Activated T-helper 2 cell treated with anti-CD3 and anti-CD28 coated beads, Interferon-gamma antibody, Interleukin-2, Interleukin-4, amounts not matched to agents 10 μg/mL and 5 μg/mL and 100 μg/mL, durations not matched to agents 14 hours and 24 hours and 36 hours (primary cell): Measurements from ENCODE around the gene MARS1. TPM values are rescaled to one million over a fixed set of nuclear protein-coding genes. Genes with fewer than 3 reads are reported as not detected.

Source experiments
- DNase-seq: peaks from one replicate; pipeline ENCODE4 v3.0.0; 2021; ENCODE audit warnings: low spot score
- H3K27ac Mint-ChIP-seq: one replicate; pipeline ENCODE4 v1.8.0; 2021; ENCODE audit warnings: mixed read lengths
- H3K27me3 Mint-ChIP-seq: one replicate; pipeline ENCODE4 v1.8.0; 2021; ENCODE audit warnings: low read depth, mixed read lengths
- H3K36me3 Mint-ChIP-seq: one replicate; pipeline ENCODE4 v1.8.0; 2021; ENCODE audit warnings: low read depth, mixed read lengths
- H3K4me1 Mint-ChIP-seq: one replicate; pipeline ENCODE4 v1.8.0; 2021; ENCODE audit warnings: low read depth, mixed read lengths
- H3K4me3 Mint-ChIP-seq: one replicate; pipeline ENCODE4 v1.8.0; 2021; ENCODE audit warnings: low read depth, mild to moderate bottlenecking, moderate library complexity, mixed read lengths
- H3K9me3 Mint-ChIP-seq: one replicate; pipeline ENCODE4 v1.8.0; 2021; ENCODE audit warnings: mixed read lengths
- intact Hi-C: fragments of 100-400 bp; cut with micrococcal nuclease; formaldehyde crosslinking; loops from one replicate; pipeline ENCODE4 v1.15.1; 2023
- total RNA-seq: library from RNA; stranded (reverse); gene quantifications from 2 replicates; pipeline ENCODE4 v1.2.3, GENCODE V29; 2022

MARS1 gene
- total RNA-seq, 1 donor from 2014 or later, result 257 TPM

DNA sequence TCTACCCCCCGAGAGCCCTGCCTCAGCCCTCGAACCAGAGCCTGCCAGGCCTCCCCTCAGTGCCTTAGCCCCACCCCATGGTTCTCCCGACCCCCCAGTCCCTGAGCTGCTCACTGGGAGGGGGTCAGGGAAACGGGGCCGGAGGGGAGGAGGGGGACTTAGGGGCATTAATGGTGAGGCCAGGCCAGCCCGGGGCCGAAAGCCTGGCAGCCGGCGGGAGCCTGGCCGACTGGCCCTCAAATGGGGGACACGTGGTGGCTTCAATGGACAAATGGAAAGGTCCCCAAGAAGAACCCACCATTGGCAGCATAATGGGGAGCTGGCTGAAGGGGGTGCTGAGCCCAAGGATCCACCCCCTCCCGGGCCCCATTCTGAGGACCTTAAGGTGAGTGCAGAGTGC lies 40.3 kb downstream of the MARS1 start:
- no peak overlapping the region for H3K4me3 Mint-ChIP-seq
- H3K27ac Mint-ChIP-seq, result no peak overlapping the region
- no peak for DNase-seq
- H3K36me3 Mint-ChIP-seq, result peaks cover 70% of the 10 kb centered on the region
- intact Hi-C loops, result no loop called here
- H3K9me3 Mint-ChIP-seq, result no peaks in the 10 kb centered on the region
- H3K4me1 Mint-ChIP-seq, result peaks cover 19% of the 10 kb centered on the region
- no peaks in the 10 kb centered on the region for H3K27me3 Mint-ChIP-seq

DNA sequence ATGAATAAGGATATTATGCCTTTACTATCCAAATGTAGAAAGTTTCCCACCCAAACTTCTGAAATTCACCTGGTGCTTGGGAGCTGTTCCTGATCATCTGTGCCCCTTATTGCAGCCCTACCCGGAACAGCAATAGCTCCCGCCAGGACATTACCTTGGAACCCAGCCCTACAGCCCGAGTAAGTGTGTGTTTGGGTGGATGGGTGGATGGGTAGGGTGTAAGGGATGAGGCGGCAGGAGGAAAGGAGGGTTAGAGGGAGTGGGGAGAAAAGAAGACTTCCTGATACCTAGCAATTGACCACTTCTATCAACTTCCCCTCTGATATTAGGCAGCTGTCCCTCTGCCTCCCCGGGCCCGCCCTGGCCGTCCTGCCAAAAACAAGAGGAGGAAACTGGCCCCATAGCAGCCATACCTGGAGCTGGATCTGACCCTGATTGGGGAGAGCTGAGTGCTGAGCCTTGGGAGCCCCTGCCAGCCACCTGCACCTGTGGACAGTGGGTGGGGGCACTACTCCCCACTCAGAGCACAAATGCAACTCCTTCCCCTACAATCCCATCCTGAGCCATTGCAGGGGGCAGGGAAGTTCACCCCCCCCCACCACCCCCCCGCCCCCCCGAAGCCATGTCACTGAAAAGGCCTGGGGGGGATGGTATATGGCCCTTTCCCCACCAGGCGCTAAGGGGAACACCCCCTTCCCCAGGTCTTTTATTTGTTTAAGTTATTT lies 41.1 kb downstream of the MARS1 start:
- Mint-ChIP-seq H3K9me3 (no peaks in the 10 kb centered on the region), H3K36me3 (peaks cover 74% of the 10 kb centered on the region), H3K27me3 (no peaks in the 10 kb centered on the region), H3K27ac (no peak overlapping the region), H3K4me1 (peaks cover 12% of the 10 kb centered on the region), H3K4me3 (no peak overlapping the region)
- no peak for DNase-seq
- intact Hi-C loops, result no loop called here

DNA sequence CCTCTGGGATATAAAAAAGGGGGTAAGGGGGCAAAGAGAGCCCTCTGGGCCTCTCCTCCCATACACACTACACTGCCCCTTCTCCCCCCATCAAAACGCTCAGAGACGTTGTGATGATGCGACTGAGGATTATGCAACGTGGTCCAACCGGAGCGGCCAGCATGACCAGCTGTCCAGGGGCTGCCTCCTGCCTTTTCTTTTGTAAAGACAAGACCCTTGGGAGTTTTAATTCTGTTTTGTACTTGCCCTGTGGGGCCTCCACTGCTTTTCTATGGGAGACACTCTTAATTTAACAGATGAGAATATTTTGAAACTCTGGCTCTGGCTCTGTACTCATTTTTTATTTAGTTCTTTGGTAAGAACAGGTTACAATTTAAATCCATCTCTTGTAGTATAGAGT lies 42.0 kb downstream of the MARS1 start:
- no peaks in the 10 kb centered on the region for H3K27me3 Mint-ChIP-seq
- peaks cover 5% of the 10 kb centered on the region for H3K4me1 Mint-ChIP-seq
- intact Hi-C loops, result no loop called here
- H3K9me3 Mint-ChIP-seq, result no peaks in the 10 kb centered on the region
- no peak overlapping the region for H3K4me3 Mint-ChIP-seq
- no peak overlapping the region for H3K27ac Mint-ChIP-seq
- peaks cover 74% of the 10 kb centered on the region for H3K36me3 Mint-ChIP-seq
- DNase-seq, result no peak

DNA sequence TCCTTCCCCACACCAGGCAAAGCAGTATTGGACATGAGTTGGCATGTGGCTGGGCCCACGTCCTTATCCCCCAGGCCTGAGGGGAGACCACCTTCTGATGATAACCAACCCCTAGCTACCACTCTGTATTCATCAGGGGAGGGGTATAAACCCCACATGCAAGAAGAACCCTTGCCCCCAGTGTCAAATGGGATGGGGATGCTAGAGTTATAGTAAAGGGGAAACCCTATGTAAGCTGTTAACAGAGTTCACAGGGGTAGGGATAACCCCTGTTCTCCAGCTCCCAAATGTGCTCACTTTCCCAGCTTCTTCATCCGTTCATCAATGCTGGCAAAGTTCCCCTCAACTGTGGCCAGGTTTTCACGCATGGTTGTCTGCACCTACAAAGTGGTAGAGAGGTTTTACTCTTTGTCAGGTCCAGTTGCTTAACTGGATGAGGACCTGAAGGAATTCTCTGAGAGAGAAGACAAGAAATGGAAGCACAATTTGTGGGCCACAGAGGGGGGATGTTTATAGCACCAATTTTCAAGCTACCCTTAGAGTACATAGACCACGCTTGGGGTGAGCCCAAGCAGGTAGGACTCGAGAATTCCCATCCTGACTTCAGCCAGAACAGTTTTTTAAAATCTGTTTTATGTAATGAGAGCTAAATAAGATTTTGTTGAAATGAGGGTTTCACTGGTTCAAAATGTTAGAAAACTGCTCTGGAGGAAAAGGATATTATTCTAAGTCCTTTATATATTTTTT lies 42.7 kb downstream of the MARS1 start:
- DNase-seq, result no peak
- peaks cover 3% of the 10 kb centered on the region for H3K4me1 Mint-ChIP-seq
- no peaks in the 10 kb centered on the region for H3K27me3 Mint-ChIP-seq
- no peak overlapping the region for H3K4me3 Mint-ChIP-seq
- peaks cover 82% of the 10 kb centered on the region for H3K36me3 Mint-ChIP-seq
- H3K9me3 Mint-ChIP-seq, result no peaks in the 10 kb centered on the region
- intact Hi-C loops, result no loop called here
- no peak overlapping the region for H3K27ac Mint-ChIP-seq

DNA sequence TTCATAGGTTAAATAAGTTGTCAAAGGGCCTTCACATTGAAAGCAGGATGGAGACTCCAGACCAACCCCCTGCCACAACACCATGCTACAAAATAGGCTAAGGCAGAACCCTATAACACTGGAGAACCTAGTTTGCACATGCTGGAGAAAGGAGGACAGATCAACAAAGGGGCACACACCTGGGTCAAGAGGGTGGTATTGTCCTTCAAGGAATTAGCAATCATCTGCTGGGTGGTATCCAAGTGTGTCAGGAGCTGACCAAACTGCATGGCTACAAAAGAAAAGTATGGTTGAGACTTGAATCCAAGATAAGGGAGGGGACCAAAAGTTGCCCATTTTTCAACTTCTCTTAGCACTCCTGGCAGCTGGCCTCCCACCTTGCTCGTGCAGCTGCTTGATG lies 44.0 kb downstream of the MARS1 start:
- intact Hi-C loops, result no loop called here
- H3K27ac Mint-ChIP-seq, result no peak overlapping the region
- peaks cover 77% of the 10 kb centered on the region for H3K36me3 Mint-ChIP-seq

DNA sequence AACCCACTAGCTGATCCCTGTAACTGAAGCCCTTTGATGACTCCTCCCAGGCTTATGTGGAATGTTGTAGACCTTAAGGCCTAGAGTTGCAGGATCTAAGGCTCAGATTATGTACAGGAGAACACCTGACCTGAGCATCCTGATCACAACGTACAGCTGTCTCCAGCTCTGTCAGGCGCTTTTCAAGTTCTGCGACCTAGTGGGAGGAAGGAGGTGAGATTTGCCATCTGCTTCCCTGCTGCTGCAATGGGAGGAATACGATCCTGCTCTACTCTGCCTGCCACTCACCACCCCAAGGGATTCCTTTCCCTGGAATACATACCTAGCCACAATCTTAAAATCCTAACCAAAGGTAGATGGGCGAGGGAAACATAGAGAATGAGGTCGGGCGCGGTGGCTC lies 45.2 kb downstream of the MARS1 start:
- peaks cover under 1% of the 10 kb centered on the region for H3K4me1 Mint-ChIP-seq
- no peak for DNase-seq
- H3K27me3 Mint-ChIP-seq, result no peaks in the 10 kb centered on the region
- no peak overlapping the region for H3K4me3 Mint-ChIP-seq
- H3K27ac Mint-ChIP-seq, result no peak overlapping the region
- H3K36me3 Mint-ChIP-seq, result peaks cover 76% of the 10 kb centered on the region
- no peaks in the 10 kb centered on the region for H3K9me3 Mint-ChIP-seq
- intact Hi-C loops, result no loop called here

More for the DNA sequence above, 44.0 kb downstream of the MARS1 start:
- no peaks in the 10 kb centered on the region for H3K9me3 Mint-ChIP-seq
- no peak for DNase-seq
- no peaks in the 10 kb centered on the region for H3K27me3 Mint-ChIP-seq
- no peak overlapping the region for H3K4me3 Mint-ChIP-seq
- H3K4me1 Mint-ChIP-seq, result peaks cover 2% of the 10 kb centered on the region

DNA sequence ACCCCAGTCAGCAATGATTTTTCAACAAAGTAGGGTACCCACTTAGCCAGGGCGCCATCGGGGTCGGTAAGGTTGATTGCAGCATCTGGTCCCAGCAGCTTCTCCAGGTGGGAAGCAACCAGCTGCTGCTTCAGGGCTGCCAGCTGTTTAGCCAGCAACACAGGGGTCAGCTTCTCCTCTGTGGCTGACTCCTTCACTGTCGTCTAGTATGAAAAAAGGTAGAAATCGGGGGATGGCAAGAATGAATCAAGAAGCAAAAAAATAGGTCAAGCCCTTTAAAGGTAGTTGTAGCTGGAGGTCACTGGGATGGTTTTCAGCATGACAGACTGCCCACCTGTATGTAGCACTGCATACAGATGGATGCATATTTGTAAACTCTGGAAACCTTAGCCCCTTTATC lies 46.4 kb downstream of the MARS1 start:
- H3K9me3 Mint-ChIP-seq, result no peaks in the 10 kb centered on the region
- no peaks in the 10 kb centered on the region for H3K27me3 Mint-ChIP-seq
- no peak overlapping the region for H3K27ac Mint-ChIP-seq
- no peak overlapping the region for H3K4me3 Mint-ChIP-seq
- peaks cover 3% of the 10 kb centered on the region for H3K4me1 Mint-ChIP-seq
- intact Hi-C loops, result no loop called here
- no peak for DNase-seq
- peaks cover 77% of the 10 kb centered on the region for H3K36me3 Mint-ChIP-seq

DNA sequence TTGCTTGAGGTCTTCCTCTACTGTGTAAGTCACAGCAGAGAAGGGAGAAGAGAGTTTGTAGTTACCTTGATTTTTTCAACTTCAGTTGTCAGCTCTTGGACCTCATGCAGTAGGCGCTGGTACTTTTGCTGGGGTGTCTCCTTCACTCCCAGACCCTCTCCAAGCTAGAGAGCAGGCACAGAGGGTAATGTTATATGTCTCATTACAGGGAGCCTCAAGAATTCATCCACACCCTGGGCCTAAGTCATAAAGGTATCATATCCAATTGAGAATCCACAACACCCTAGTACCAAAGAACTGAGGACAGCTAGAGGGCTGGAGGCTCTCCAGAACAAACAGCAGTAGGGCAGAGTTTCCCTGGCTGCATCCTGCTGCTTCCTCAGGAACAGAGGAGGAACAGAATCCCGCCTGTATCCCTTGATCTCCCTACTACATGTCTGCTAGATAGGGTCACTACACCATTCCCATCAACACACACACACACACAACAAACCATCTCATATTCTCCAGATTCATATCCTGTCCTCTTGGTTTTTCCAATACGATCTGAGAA lies 47.2 kb downstream of the MARS1 start:
- Mint-ChIP-seq H3K27me3 (no peaks in the 10 kb centered on the region), H3K9me3 (no peaks in the 10 kb centered on the region), H3K36me3 (peaks cover 70% of the 10 kb centered on the region), H3K4me1 (peaks cover 3% of the 10 kb centered on the region), H3K4me3 (no peak overlapping the region), H3K27ac (no peak overlapping the region)
- DNase-seq, result no peak
- intact Hi-C loops, result no loop called here

DNA sequence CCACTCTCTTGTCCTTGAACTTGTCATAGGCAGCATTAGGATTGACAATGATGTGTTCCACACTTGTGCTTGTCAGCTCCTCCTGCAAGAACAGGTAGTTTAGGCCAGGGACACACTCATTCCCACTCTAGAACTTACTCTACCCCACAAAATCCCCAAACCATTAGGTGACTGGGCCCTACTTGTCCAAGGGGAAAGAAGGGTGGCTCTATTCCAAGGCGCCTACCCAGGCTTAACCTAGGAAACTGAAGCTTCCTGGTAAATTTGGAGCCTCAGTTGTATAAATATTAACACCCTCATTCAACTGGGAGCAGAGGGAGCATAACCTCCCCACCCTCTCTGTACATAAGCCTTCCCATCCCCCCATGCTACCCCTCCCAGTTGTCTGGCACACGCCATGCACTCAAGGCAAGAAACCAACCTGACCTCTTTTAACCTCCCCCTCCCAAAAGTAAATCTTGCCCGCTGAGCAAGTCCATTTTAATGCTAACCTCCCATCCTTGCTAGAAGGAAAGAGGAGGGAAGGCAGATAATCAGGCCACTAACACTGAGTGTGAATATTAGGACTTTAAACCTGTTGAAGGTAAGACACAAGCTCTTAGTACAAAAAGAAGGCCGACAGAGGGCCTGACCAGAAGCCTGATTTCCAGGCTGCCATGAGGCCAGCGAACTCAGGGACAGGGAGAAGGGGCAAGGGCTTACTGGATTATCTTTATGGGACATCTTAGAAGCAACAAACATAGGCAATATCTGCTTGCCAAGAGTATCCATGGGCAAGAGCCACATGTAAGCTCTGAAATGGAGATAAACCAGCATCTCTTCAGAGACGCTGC lies 48.1 kb downstream of the MARS1 start:
- no peak for DNase-seq
- Mint-ChIP-seq H3K27ac (no peak overlapping the region), H3K4me1 (peaks cover 3% of the 10 kb centered on the region), H3K36me3 (peaks cover 66% of the 10 kb centered on the region), H3K9me3 (no peaks in the 10 kb centered on the region), H3K4me3 (no peak overlapping the region), H3K27me3 (no peaks in the 10 kb centered on the region)
- intact Hi-C loops, result no loop called here

DNA sequence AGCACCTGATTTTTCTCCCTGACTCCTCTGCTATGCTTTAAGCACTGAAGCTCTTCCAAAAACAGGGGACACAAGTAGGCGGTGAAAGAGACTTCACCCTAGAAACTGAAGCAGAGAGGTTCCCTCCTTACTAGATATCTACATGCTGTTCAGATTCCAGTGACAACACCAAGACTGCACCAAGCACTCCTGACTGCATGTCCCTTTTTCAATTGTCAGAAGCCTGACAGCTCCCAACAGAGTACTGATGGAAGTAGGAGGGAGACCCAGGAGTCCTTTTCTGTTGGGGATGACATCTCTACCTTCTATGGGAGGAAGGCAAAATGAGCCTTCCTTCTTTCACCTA lies 48.7 kb downstream of the MARS1 start:
- no peaks in the 10 kb centered on the region for H3K9me3 Mint-ChIP-seq
- peaks cover 66% of the 10 kb centered on the region for H3K36me3 Mint-ChIP-seq
- H3K27me3 Mint-ChIP-seq, result no peaks in the 10 kb centered on the region
- H3K27ac Mint-ChIP-seq, result no peak overlapping the region
- peaks cover 3% of the 10 kb centered on the region for H3K4me1 Mint-ChIP-seq
- intact Hi-C loops, result no loop called here
- no peak overlapping the region for H3K4me3 Mint-ChIP-seq
- no peak for DNase-seq

DNA sequence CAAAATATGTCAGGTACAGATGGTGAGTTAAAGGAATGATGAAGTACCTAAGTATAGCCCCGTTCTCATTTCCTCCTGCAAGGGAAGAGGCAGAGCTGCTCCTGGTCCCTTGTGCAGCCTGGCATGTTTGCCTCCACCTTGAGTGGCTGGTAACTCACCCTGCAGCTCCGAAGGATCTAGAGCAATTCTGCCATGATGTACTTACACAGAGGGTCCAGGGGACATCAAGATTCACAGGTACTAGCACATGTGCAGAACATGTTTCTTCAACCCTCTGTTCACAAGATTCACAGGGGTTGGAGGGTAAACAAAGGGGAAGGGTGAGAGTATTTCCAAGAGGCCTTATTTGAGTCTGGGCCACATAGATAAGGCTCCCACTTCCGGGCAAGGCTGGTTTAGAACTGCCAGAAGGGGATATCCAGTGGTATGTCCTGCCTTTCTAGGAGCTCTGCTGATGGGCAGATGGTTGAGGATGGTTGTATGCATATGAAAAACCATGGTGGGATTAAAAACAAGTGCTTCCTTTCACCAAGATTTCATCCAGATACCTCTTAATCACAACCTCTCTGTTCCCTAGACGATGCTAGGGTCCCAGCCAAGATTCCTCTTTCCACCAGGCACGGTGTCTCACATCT lies 51.4 kb downstream of the MARS1 start:
- H3K4me1 Mint-ChIP-seq, result peaks cover 9% of the 10 kb centered on the region
- intact Hi-C loops, result no loop called here
- H3K36me3 Mint-ChIP-seq, result peaks cover 40% of the 10 kb centered on the region
- no peak overlapping the region for H3K4me3 Mint-ChIP-seq
- no peaks in the 10 kb centered on the region for H3K27me3 Mint-ChIP-seq
- H3K27ac Mint-ChIP-seq, result no peak overlapping the region
- no peaks in the 10 kb centered on the region for H3K9me3 Mint-ChIP-seq
- no peak for DNase-seq

DNA sequence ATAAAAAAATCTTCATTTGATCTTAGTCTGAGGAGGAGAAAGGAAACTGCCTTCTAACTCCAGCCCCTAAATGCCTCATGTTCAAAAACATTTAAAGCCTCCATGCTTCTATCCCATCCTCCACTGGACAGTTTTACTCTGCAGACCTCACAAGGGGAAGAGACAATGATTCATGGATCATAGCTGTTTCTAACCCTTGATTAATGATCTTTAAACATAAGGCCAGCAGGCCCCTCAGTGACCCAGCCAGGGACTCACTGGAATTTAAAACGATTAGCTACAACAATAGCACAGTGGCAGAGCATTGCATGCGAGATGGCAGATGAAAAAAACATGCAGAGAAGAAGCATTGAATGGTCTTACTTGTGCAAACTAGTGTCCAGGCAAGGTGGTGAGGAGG lies 53.1 kb downstream of the MARS1 start:
- intact Hi-C loops, result no loop called here
- Mint-ChIP-seq H3K4me3 (no peak overlapping the region), H3K27ac (no peak overlapping the region)

More for the DNA sequence above, 53.1 kb downstream of the MARS1 start:
- Mint-ChIP-seq H3K36me3 (peaks cover 34% of the 10 kb centered on the region), H3K27me3 (no peaks in the 10 kb centered on the region), H3K9me3 (no peaks in the 10 kb centered on the region), H3K4me1 (peaks cover 22% of the 10 kb centered on the region)
- no peak for DNase-seq
